ENCODE data around the gene TAS1R3.
"Not testable (repeated sequence)": the region's sequence is repeated elsewhere in the genome, so short reads cannot be mapped to it uniquely, and the experiment has no call there.

TAS1R3 gene

DNA sequence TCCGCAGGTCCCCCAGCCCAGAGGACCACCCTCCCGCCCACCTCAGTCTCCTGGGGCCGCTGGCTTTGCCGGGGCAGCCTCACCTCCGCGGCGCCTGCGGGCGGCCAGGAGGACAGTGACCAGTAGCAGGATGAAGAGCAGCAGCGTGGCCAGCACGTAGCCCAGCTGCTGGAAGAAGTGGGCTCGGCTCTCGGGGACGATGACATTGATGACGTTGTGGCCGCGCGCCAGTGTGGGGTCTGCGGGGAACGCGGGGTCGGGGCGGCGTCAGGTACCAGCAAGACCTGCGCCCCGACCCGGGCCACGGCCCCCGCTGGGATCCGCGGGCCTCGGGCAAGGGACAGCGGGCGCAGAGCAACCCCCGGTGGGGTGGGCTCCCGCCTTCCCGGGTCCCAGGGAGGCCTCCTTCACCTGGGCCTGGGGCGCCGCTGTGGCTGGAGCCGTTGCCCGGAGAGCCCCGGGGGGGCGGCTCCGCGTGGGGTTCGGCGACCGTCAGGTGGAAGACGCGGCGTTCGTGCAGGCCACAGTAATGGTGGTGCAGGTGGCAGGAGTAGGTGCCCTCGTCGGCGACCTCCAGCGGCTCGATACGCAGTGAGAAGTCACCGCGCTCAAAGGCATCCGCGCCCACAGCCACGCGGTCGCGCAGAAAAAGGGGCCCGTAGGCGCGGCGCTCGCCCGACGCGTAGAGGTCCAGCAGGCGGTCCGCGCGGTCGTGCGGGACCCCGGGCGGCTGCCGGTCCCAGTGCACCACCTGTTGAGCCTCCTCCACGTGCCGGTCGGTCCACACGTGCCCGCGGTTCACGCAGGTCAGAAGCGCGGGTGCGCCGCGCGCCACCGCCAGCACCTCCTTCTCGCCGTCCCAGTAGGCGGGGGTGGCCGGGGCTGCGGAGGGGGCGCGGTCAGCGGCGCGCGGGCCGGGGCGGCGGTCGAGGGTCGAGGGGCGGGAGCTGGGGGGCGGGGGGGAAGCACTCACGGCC, 23.5 kb downstream of the TAS1R3 start:
- DNase-seq (ENCODE audit: low spot score), result no peak

DNA sequence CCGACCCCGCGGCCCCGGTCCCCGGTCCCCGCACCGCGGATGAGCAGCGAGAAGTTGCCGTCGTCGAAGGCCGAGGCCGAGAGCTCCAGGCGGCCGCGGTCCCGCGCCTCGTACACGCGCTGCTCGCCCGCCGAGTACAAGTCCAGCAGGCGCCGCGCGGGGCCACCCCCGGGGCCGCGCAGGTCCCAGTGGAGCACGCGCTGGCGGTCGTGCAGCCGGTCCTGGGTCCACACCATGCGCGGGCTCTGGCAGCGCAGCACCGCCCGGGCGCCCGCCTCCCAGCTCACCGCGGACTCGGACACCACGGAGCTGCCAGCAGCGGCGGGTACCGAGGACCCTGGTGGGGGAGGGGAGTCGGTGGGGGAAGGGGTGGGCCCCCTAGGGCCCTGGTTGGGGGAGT, 24.3 kb downstream of the TAS1R3 start:
- no peak for DNase-seq (ENCODE audit: low spot score)

DNA sequence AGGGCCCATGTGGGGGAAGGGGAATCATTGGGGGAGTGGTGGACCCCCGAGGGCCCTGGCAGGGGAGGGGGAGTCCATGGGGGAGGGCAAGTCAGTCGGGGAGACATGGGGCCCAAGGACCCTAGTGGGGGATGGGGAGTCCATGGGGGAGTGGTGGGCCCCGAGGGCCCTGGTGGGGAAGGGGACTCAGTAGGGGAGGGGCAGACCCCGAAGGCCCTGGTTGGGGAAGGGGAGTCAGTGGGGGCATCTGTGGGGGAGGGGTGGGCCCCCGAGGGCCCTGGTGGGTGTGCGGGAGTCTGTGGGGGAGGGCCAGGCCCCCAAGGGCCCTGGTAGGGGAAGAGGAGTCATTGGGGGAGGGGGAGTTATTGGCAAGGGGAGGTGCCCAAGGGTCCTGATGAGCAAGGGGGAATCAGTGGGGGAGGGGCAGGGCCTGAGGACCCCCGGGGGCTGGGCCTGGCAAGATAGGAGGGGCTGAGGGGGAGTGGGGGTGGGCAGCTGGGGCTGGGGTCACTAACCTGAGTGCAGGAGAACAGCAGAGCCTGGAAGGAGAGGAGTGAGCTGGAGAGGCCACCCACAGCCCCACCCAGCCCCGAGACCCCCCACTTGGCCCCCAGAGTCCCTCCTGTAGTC, 25.2 kb downstream of the TAS1R3 start:
- no peak for DNase-seq (ENCODE audit: low spot score)

DNA sequence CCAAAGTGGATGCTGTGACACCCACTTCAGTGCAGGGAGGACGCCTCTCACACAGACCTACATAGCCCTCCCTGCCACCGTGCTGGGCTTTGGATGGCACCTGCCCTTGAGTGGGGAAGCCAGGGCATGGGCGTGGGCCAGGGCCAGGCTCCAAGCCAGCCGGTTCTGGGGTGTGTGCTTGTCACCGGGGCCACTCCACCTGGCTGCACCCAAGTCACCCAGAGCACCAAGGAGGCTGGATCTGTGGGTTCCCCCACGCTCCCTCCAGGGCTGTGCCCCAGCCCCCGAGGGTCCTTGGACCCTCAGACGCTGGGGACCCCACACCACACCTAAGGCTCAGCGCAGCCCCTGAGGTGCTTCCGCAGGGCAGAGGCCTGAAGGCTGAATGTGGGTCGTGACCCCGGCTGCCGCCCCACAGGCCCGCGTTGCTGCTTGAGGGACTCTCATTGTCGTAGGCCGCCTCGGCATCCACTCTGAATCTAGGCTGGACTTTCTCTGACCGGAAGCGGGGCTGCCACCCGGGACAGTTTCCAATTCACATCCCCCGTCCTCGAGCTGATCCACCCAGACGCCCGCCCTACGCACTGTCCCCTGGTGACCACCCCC, 25.8 kb downstream of the TAS1R3 start:
- no peak for DNase-seq (ENCODE audit: low spot score)

DNA sequence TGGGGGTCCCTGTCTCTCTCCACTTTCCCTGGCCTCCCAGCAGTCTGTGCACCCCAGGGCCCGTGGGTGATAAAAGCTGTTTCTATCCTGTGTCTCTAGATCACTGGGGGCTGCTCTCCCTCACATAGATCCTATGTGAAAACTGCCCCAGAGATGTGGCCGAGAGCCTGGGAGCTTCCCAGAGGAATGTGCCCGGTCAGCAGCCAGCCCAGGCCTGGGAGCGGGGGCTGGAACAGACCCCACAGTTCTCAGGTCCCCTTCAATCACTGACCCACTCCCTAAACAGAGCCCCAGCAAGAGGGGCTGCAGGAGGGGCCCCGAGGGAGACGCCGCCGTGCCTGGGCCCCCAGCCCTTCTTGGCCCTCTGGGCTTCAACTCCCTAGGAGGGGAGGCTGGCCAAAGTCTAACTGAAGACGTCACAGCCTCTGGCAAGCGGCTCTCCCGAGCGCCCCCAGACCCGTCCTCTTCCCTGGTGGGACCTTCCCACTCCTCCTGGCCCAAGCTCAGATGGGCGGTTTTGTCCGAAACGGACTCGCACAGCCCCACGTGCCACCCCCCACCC, 26.9 kb downstream of the TAS1R3 start:
- no peak for DNase-seq (ENCODE audit: low spot score)

DNA sequence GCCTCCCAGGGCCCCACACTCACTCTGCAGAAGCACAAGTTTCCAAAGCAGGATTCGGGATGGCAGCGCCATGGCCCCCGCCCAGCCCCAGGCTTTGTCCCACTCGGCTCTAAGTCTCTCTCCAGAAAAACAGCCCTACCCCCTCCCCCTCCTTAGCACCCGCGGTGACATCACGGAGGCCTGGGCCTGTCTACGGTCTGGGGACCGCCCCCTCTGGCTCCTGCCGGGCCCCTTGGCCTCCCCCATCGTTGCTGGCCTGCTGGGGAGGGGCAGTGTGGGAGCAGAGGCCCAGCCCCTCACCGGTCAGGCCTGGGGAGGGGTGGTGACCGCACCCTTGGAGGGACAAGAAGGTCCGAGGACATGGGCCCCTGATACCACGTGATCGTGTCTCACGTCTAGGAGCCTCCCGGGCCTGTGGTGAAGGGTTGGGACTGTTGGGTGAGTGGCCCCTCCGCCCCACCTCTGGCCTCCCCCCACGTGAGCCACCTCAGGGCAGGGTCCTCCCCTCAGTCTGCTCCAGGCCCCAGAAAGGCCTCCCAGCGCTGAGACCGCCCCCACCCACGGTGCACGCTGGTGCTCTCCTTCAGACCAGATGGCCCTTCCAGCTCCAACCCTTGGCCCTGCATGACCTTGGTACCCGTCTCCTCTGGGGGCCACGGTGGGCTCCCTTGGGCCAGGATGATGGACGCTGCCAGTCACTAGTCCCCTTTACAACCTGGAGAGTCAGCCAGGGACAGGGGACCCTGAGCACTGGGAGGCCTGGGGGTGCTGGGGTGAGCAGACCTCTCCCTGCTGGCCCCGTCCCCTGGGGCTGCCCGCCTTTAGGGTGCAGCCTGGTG, 27.6 kb downstream of the TAS1R3 start, which contains the start of gene MXRA8:
MXRA8 (minus strand) TSS at position 123 of the 839 bp plus-strand sequence; CDS start at position 72, 51 bp downstream.
- DNase-seq (ENCODE audit: low spot score), result no peak

DNA sequence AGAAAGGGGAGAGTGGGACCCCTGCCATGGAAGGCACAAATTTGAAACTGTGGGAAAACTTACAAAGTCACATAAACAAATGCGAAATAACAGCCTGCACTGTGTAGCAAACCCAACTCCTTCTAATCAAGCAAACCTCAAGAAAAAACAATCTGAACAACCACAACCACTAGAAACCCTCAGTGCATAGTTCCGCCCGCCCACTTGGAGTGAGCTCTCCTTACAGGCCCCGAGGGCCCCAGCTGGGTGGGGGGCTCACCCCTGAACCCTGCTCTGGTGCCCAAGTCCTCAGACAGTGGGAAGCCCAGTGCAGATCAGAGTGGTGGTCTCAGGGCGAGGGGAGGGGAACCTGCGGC, 28.2 kb downstream of the TAS1R3 start:
- no peak for DNase-seq (ENCODE audit: low spot score)

DNA sequence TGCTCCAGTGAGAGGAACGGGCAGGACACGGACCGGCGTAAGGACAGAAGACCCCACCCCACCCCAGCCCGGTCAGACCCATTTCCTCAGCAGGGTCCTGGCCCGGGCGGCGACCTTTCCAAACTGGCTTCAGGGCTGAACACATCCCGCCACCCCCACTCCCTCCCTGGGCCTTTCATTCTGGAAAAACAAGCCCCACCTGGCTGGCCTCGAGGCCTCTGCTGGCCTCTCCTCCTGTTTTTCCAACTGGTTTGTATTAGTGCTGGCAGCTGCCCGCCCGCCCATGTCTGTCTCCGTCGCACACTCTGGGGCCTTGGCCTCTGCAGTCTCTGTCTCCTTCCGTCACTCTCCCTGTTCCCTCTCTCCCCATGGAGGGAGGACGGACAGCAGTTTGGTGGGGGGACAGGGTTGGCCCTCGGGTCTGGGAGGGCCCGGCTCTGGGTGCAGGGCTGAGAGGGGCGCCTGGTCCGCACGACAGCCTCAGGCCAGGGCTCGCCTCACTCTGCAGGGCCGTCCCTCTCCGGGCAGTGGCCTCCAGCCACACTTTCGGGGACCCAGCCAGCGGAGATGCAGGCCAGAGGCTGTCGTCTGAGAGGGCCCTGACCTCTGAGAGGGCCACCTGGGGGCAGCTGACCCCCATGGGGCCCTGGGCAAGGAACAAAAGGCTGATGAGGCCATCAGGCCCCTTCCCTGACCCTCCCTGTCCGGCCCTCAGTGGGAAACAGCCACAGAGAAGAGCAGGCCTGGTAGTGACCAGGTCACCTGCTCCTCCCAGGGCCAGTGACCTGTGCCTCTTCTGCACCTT, 28.8 kb downstream of the TAS1R3 start:
- DNase-seq (ENCODE audit: low spot score), result no peak

DNA sequence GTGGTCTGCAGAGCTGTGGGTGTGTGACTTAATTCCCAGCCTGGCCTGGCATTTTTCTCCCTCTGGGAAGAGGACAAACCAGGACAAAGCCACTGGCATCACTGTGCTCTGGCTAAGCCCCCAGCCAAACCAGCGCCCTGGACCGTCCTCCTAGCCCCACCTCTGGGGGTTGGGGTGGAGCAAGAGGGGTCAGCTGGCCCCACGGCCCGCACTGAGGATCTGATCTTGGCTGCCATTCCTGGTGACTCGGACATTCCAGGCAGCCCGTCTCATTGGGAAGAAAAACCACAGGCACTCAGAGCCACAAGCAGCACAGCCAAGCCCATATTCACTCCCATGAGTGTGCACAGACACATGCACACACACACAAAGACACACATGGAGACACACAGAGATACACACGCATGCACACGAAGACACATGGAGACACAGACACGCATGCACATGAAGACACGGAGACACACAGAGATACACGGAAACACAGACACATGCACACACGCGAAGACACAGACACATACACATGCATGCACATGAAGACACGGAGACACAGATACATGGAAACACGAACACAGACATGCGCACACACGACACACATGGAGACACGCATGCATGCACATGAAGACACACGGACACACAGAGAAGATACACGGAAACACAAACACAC, 29.6 kb downstream of the TAS1R3 start:
- DNase-seq (ENCODE audit: low spot score), result no peak

DNA sequence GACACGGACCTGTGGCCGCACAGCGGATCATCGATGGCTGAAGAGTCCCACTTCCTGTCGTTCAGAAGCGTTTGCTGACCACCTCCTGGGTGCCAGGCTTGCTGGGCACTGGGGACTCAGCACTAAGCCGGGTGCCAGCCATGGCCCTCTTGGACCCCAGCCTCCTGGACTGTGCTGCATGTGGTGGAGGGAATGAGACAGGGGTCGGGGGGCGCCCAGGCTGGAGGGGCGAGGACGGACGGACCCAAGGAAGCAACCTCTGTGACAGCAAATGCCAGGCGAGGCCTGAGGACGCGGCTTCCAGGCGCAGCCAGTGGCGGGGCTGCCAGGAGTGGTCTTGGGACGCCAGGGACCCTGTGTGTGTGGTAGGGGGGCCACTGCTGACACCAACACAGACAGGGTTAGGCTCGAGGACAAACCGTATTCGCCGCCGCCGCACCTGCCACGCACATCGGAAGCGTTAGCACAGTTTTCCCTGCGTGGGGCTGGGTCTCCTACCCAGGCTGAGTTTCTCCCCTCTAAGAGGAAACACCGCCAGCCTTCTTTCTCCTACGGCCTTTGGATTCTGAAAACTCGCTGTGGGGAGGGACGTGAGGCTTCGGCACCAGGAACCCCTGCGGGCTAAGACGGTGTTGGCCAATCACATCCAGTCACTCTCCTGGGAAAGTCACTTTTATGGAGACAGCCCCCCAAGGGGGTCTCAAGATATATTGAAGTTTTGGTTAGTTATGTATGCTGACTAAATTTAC, 30.3 kb downstream of the TAS1R3 start:
- DNase-seq (ENCODE audit: low spot score), result no peak

DNA sequence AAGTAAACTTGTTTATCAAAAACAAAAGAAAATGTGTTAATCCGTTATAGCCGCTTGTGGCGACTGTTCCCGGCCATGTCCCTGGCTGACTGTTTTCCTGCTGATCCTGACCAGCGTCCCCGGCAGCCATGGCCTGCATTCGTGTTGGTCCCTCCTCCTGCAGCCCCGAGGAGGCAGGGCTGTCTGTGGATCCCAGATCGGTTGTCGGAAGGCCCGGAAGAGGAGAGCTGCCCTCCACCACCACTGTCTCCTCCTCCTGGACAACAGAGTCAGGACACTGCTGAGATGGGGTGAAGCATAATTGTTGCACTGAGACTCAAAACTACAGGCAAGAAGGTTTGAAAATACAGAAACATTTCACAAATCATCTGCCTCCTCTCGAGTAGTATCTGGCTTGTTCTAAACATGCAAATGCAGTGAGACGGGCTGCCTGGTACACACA, 30.9 kb downstream of the TAS1R3 start:
- DNase-seq (ENCODE audit: low spot score), result no peak

DNA sequence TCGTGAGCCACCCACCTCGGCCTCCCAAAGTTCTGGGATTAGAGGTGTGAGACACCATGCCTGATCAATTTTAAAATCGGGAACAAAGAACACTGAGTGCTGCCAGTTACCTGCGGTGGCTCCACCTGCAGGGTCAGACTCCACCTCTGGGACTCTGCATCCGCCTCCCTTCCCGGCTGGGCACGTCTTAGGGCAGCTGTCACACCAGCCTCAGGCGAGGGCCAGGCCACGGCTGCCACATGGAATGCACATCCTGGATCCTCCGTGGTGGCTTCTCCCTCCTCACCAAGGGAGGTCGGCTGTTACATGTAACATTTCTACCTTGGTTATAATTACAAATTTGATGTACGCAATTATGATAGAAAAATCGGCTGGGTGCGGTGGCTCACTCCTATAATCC, 33.2 kb downstream of the TAS1R3 start:
- no peak for DNase-seq (ENCODE audit: low spot score)

DNA sequence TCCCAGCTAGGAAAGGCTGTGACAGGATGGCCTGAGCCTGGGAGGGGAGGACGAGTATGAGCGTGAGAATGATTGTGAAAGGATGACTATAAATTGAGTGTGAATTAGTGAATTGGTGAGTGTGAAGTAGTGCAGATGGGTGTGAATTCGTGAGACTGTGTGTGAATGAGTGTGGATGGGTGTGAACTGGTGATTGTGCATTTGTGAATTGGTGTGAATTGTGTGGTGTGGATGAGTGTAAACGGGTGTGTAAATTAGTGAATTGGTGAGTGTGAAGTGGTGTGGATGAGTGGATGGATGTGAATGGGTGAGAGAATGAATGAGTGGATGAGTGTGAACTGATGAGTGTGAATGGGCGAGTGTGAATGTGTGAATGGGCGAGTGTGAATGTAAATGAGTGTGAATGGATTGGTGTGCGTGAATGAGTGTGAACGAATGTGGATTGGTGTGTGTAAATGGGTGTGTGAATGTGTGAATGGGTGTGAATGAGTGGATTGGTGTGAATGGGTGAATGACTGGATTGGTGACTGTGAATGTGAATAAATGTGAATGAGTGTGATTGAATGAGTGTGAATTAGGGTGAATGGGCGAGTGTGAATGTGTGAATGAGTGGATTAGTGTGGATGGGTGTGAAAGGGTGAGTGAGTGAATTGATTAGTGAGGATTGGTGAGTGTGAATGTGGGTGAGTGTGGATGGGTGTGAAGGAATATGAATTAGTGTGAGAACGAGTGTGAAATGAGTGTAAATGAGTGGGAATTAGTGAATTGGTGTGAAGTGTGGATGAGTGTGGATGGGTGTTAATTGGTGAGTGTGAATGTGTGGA, 35.0 kb downstream of the TAS1R3 start:
- no peak for DNase-seq (ENCODE audit: low spot score)

DNA sequence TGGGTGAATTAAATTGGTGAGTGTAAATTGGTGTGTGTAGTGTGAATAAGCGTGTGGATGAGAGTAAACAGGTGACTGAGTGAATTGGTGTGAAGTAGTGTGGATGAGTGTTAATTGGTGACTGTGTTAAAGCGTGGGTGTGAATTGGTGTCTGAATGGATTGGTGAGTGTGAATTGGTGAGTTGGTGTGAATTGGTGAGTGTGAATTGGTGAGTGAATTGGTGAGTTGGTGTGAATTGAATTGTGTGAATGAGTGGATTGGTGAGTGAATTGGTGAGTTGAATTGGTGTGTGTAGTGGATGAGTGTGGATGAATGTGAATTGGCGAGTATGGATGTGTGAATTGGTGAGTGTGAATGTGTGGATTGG, 35.6 kb downstream of the TAS1R3 start:
- DNase-seq (ENCODE audit: low spot score), result no peak

DNA sequence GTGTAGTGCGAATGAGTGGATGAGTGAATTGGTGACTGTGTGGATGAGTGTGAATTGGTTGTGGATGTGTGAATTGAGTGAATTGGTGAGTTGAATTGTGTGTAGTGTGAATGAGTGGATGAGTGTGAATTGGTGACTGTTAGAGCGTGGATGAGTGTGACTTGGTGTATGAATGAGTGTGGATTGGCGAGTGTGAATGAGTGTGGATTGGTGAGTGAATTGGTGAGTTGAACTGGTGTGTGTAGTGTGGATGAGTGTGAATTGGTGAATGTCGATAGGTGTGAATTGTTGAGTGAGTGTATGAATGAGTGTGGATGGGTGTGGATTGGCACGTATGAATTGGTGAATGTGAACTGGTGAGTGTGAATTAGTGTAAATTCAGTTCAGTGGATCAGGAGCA, 36.2 kb downstream of the TAS1R3 start:
- no peak for DNase-seq (ENCODE audit: low spot score)

DNA sequence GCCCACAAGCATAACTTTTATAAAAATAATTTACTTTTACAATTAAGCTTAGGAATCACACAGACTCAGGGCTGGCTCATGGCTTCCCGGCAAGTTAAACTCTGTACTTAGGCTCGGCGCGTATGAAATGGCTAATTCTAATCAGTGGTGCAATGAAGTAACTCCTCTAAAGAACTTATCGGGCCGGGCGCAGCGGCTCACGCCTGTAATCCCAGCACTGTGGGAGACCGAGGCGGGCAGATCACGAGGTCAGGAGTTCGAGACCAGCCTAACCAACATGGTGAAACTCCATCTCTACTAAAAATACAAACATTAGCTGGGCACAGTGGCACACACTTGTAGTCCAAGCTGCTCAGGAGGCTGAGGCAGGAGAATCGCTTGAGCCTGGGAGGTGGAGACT, 39.0 kb downstream of the TAS1R3 start:
- not testable (repeated sequence) for DNase-seq (ENCODE audit: low spot score)

DNA sequence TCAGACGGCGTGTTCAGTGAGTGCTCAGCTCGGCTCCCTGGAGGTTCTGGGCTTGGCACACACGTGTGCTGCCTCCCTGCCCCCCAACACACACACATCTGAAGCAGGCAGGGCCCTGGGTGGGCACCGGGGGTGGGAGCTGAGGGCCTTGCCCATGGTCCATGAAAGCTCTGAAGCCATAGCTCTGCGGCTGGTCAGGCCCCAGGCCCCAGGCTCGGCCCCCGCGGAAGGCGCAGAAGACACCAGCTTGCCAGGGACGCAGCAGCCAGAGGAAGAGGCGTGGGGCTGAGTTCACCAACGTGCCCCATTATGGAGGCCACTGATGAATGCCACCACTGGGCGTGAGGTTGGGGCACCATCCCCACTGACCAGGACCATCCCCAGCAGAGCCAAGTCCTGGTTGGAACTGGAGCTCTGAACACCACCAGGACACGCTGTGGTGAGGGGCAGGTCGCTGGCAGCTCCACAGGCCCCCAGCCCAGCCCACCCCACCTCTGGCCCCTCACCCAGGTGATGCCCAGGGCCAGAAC, 39.8 kb downstream of the TAS1R3 start:
- no peak for DNase-seq (ENCODE audit: low spot score)

DNA sequence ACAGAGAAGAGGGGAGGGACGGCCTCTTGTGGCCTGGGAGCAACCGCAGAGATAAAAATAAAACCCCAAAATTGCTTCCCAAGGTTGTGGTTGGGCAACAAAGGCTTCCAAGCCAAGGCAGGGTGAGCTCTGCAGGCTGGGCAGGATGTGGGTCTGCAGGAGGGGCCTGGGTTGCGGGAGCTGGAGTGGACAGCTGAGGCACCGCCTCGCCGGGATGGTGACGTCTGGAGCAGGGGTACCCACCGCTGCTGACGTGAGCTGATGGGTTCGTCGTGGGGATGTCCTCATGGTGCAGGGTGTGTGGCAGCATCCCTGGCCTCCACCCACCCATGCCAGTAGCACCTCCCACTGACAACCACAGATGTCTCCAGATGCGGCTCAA, 40.3 kb downstream of the TAS1R3 start:
- DNase-seq (ENCODE audit: low spot score), result peak; percentile 39
